NCI-H1105 (cell line): ENCODE data around the gene SESN3.

ENCODE experiments used
- DNase-seq: peaks from one replicate; lab custom pipeline; 2025; lab: John Stamatoyannopoulos, UW

SESN3 gene

DNA sequence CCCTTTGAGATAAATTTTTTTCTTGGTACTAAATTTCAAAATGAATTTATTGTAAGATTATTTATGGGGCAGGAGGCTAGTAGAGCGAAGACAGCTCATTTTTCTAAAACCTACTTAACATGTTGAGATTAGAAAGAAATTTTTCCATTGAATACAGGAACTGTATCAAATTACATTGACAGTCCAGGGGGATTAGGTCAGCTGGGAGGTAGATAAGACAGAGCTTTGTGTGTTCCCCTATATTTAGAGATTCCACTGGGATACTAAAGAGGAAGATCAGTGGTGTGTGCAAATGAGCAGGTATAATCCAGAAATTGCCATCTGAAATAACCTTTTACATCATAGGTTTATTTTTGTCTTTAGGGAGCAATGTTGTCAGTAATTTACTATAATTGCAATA, 109.3 kb downstream of the SESN3 start:
- DNase-seq, result no peak

DNA sequence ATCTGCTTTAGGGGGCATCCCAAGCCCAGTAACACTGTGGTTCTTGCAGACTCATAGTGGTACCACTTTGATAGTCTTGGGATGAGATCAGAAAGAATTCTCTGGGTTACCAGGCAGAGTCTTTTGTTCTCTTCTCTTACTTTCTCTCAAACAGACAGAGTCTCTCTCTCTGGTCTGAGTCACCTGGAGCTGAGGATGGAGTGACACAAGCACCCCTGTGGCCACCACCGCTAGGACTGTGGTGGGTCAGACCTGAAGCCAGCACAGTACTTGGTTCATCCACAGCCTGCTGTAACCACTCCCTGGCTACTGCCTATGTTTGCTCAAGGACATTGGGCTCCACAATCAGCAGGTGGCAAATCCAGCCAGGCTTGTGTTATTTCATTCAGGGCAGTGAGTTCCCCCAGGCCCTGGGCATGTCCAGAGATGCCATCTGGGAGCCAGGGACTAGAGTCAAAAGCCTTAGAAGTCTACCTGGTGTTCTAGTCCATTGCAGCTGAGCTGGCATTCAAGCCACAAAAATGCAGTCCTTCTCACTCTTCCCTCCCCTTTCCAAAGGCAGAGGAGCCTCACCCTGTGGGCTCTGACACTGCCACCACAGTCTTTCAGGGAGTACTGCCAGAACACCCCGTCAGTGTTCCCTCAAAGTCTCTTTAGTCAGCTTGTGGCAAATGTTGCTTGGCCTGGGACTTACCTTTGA, 111.5 kb downstream of the SESN3 start:
- no peak for DNase-seq

DNA sequence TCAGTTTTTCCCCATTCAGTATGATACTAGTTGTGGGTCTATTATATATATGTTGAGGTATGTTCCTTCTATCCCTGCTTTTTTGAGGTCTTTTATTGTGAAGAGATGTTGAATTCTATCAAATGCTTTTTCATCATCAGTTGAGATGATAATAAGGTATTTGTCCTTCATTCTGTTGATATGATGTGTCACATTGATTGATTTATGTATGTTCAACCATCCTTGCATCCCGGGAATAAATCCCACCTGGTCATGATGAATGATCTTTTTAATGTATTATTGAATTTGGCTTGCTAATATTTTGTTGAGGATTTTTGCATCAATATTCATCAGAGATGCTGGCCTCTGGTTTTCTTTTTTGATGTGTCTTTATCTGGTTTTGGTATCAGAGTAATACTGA, 115.4 kb downstream of the SESN3 start:
- DNase-seq, result no peak
